OCI-LY1 (cell line): ENCODE results near the gene APBA1.

ENCODE experiments used
- H2AFZ ChIP-seq: fragments of 200-600 bp; sonication (generic), shearing (Covaris generic); 2 replicates; pipeline ENCODE4 v1.6.0; 2014; ENCODE audit warnings: antibody characterized with exemption, mild to moderate bottlenecking, low read length
- H3F3A ChIP-seq: fragments of 200-600 bp; sonication (generic), shearing (Covaris generic); 2 replicates; pipeline ENCODE4 v1.6.0; 2014; ENCODE audit warnings: mild to moderate bottlenecking, antibody characterized with exemption, low read length, moderate library complexity; ENCODE audit not compliant: insufficient read depth
- H3K27ac ChIP-seq: fragments of 200-600 bp; sonication (generic); 2 replicates; pipeline ENCODE4 v1.5.1; 2014; ENCODE audit warnings: low read length, mixed run types, mild to moderate bottlenecking, low read depth; ENCODE audit not compliant: poor library complexity, severe bottlenecking
- H3K27me3 ChIP-seq: fragments of 200-600 bp; sonication (generic); 2 replicates; pipeline ENCODE4 v1.6.0; 2014; ENCODE audit warnings: antibody characterized with exemption, mild to moderate bottlenecking, low read length, moderate library complexity; ENCODE audit not compliant: insufficient read depth
- H3K36me3 ChIP-seq: fragments of 200-600 bp; sonication (generic); 2 replicates; pipeline ENCODE4 v1.6.1; 2014; ENCODE audit warnings: mild to moderate bottlenecking, antibody characterized with exemption, low read length, moderate library complexity, mixed read lengths; ENCODE audit not compliant: insufficient read depth
- H3K4me1 ChIP-seq: fragments of 200-600 bp; sonication (generic); 2 replicates; pipeline ENCODE4 v1.5.1; 2014; ENCODE audit warnings: mild to moderate bottlenecking, low read length, moderate library complexity; ENCODE audit not compliant: insufficient read depth, severe bottlenecking
- H3K4me2 ChIP-seq: fragments of 200-600 bp; sonication (generic), shearing (Covaris generic); 2 replicates; pipeline ENCODE4 v1.6.1; 2014; ENCODE audit warnings: low read length
- H3K4me3 ChIP-seq: fragments of 200-600 bp; sonication (generic); 2 replicates; pipeline ENCODE4 v1.5.1; 2014; ENCODE audit warnings: low read length, low read depth, mild to moderate bottlenecking, mixed read lengths; ENCODE audit not compliant: poor library complexity, severe bottlenecking
- H3K79me2 ChIP-seq: fragments of 200-600 bp; shearing (Covaris generic); 2 replicates; pipeline ENCODE4 v1.6.1; 2016; ENCODE audit warnings: mixed run types, low read length, mixed read lengths; ENCODE audit not compliant: insufficient read depth
- H3K9ac ChIP-seq: fragments of 200-600 bp; sonication (generic), shearing (Covaris generic); 2 replicates; pipeline ENCODE4 v1.6.1; 2014; ENCODE audit warnings: mild to moderate bottlenecking, low read length, mixed read lengths
- H3K9me2 ChIP-seq: fragments of 200-600 bp; sonication (generic), shearing (Covaris generic); 2 replicates; pipeline ENCODE4 v1.6.1; 2014; ENCODE audit warnings: low read depth, mild to moderate bottlenecking, low read length, mixed read lengths
- H3K9me3 ChIP-seq: fragments of 200-600 bp; shearing (Covaris generic); 2 replicates; pipeline ENCODE4 v1.6.1; 2014; ENCODE audit warnings: low read length, mixed read lengths
- H4K20me1 ChIP-seq: fragments of 200-600 bp; sonication (generic), shearing (Covaris generic); 2 replicates; pipeline ENCODE4 v1.6.0; 2016; ENCODE audit warnings: mild to moderate bottlenecking, low read length; ENCODE audit not compliant: insufficient read depth
- EZH2 ChIP-seq: fragments of 200-600 bp; sonication (generic), shearing (Covaris generic); IDR thresholded peaks from 2 replicates; pipeline ENCODE4 v1.8.0; 2017; ENCODE audit warnings: borderline replicate concordance, mixed run types, mild to moderate bottlenecking, antibody characterized with exemption, low read length, moderate library complexity, mixed read lengths
- TF ChIP-seq, protein P1 (sequence below): fragments of 200-600 bp; sonication (generic), shearing (Covaris generic); IDR thresholded peaks from 2 replicates; pipeline ENCODE4 v1.5.1; 2017; ENCODE audit warnings: mild to moderate bottlenecking, antibody characterized with exemption, low read length, moderate library complexity, mixed read lengths

Gene APBA1

DNA sequence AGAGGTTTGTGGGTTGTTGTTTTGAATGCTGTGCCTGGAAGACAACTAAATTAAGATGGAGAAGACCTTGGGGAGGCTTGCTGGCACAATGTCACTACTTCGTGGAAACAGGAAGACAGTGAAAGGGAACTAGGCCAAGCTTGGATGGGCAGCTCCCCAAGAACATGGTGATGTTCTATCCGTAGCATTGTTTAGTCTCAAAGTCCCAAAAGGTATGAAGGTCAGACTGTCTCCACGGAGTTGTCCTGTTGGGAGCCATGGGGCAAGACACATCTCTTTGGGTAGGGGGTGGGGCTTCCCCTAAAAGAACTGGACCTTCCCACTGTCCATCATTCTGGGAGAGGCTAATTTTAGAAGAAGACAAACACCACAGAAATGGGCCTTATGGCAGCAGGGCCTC lies 206.7 kb downstream of the APBA1 start:
- Histone ChIP-seq H3K27ac (no peak overlapping the region), H3K79me2 (no peaks in the 10 kb centered on the region), H3F3A (no peaks in the 10 kb centered on the region), H3K36me3 (no peaks in the 10 kb centered on the region), H3K4me1 (no peaks in the 10 kb centered on the region), H3K27me3 (no peaks in the 10 kb centered on the region), H4K20me1 (no peaks in the 10 kb centered on the region), H3K4me3 (no peak overlapping the region), H3K9me2 (no peaks in the 10 kb centered on the region), H3K9me3 (no peaks in the 10 kb centered on the region), H2AFZ (no peak overlapping the region), H3K9ac (no peak overlapping the region), H3K4me2 (no peak overlapping the region)
- TF ChIP-seq, protein P1, sequence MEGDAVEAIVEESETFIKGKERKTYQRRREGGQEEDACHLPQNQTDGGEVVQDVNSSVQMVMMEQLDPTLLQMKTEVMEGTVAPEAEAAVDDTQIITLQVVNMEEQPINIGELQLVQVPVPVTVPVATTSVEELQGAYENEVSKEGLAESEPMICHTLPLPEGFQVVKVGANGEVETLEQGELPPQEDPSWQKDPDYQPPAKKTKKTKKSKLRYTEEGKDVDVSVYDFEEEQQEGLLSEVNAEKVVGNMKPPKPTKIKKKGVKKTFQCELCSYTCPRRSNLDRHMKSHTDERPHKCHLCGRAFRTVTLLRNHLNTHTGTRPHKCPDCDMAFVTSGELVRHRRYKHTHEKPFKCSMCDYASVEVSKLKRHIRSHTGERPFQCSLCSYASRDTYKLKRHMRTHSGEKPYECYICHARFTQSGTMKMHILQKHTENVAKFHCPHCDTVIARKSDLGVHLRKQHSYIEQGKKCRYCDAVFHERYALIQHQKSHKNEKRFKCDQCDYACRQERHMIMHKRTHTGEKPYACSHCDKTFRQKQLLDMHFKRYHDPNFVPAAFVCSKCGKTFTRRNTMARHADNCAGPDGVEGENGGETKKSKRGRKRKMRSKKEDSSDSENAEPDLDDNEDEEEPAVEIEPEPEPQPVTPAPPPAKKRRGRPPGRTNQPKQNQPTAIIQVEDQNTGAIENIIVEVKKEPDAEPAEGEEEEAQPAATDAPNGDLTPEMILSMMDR, result no peak
- TF ChIP-seq EZH2, result no peak

- Histone ChIP-seq H3K27me3 (0 out of 2 replicates have a peak, but pooled peaks cover 4% of the 10 kb centered on the region), H3K4me2 (no peak overlapping the region), H3K4me1 (no peaks in the 10 kb centered on the region), H3K79me2 (no peaks in the 10 kb centered on the region), H3F3A (no peaks in the 10 kb centered on the region), H4K20me1 (no peaks in the 10 kb centered on the region), H2AFZ (no peak overlapping the region), H3K9me3 (no peaks in the 10 kb centered on the region), H3K27ac (no peak overlapping the region), H3K4me3 (no peak overlapping the region), H3K36me3 (no peaks in the 10 kb centered on the region), H3K9ac (no peak overlapping the region), H3K9me2 (no peaks in the 10 kb centered on the region)
- TF ChIP-seq, protein P1, result no peak
- no peak for TF ChIP-seq EZH2
These were observed 208.6 kb downstream of the APBA1 start for GRCh38 chr9:69463497-69464068.

DNA sequence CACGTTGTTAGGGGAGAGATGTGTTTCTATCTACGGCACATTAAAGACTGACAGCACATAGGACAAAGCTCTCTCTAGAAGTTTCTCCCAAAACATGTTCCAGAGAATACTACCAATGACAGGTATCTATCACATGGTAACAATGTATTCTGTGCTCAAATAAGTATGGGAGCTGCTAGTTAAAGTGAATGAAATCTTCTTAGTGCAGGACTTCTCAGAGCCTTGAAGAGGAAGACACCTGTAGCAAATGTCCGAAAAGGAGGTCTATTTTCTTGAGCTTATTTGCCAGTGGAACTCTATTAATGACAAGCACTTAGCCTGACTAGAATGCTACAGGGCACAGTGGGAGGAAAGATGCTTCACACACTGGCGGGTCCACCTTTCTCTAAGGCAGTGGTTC lies 209.8 kb downstream of the APBA1 start:
- Histone ChIP-seq H3K9me3 (no peaks in the 10 kb centered on the region), H3K4me1 (no peaks in the 10 kb centered on the region)

More for the DNA sequence above, 209.8 kb downstream of the APBA1 start:
- Histone ChIP-seq H3K9me2 (no peaks in the 10 kb centered on the region), H3K27me3 (0 out of 2 replicates have a peak, but pooled peaks cover 4% of the 10 kb centered on the region), H3K27ac (no peak overlapping the region), H3F3A (no peaks in the 10 kb centered on the region), H2AFZ (no peak overlapping the region), H3K36me3 (no peaks in the 10 kb centered on the region), H3K9ac (no peak overlapping the region), H4K20me1 (no peaks in the 10 kb centered on the region), H3K4me2 (no peak overlapping the region), H3K4me3 (no peak overlapping the region), H3K79me2 (no peaks in the 10 kb centered on the region)
- TF ChIP-seq, protein P1, result no peak
- TF ChIP-seq EZH2, result no peak
